Activated CD8-positive, alpha-beta T cell treated with anti-CD3 and anti-CD28 coated beads for 36 hours (primary cell): ENCODE results near the gene VIT. TPM values are rescaled to one million over a fixed set of nuclear protein-coding genes. Genes with fewer than 3 reads are reported as not detected.

Experiments
- ATAC-seq: fragments of 200-7000 bp; cut with Tn5 transposase; one replicate; pipeline ENCODE4 v1.10.0; 2021; ENCODE audit warnings: mild to moderate bottlenecking, moderate library complexity
- CTCF ChIA-PET: fragments of 350-600 bp; sonication (Branson Sonifier 250); formaldehyde crosslinking; loops from one replicate; lab custom pipeline; 2021; ENCODE audit warnings: antibody characterized with exemption; lab: Charles Lee
- POLR2A ChIA-PET: fragments of 350-600 bp; sonication (Branson Sonifier 250); formaldehyde crosslinking; loops from one replicate; lab custom pipeline; 2021; ENCODE audit warnings: antibody characterized with exemption; lab: Charles Lee
- DNase-seq: peaks from one replicate; pipeline ENCODE4 v3.0.0-alpha.2; 2020
- H3K27ac Mint-ChIP-seq: one replicate; pipeline ENCODE4 v1.8.0; 2021; ENCODE audit warnings: mild to moderate bottlenecking, mixed read lengths
- H3K27me3 Mint-ChIP-seq: one replicate; pipeline ENCODE4 v1.8.0; 2021; ENCODE audit warnings: mixed read lengths
- H3K36me3 Mint-ChIP-seq: one replicate; pipeline ENCODE4 v1.8.0; 2021; ENCODE audit warnings: low read depth, mixed read lengths
- H3K4me1 Mint-ChIP-seq: one replicate; pipeline ENCODE4 v1.8.0; 2021; ENCODE audit warnings: low read depth, mixed read lengths
- H3K4me3 Mint-ChIP-seq: one replicate; pipeline ENCODE4 v1.8.0; 2021; ENCODE audit warnings: mild to moderate bottlenecking, moderate library complexity, mixed read lengths
- H3K9me3 Mint-ChIP-seq: one replicate; pipeline ENCODE4 v1.8.0; 2021; ENCODE audit warnings: mixed read lengths
- CTCF ChIP-seq: fragments of 200-600 bp; IDR thresholded peaks from one replicate; pipeline ENCODE4 v1.8.0; 2022; ENCODE audit warnings: antibody characterized with exemption, mild to moderate bottlenecking
- intact Hi-C: fragments of 100-400 bp; cut with micrococcal nuclease; formaldehyde crosslinking; loops from one replicate; pipeline ENCODE4 v1.10.0; 2022
- total RNA-seq, 2 experiments: library from RNA; stranded (reverse); gene quantifications; one replicate each; pipeline ENCODE4 v1.2.3, GENCODE V29; 2021

VIT gene
- total RNA-seq, 2 experiments from 2014 or later = not detected

- Mint-ChIP-seq H3K36me3 (no peaks in the 10 kb centered on the region), H3K4me3 (no peak overlapping the region), H3K4me1 (no peaks in the 10 kb centered on the region), H3K27ac (no peak overlapping the region), H3K27me3 (no peaks in the 10 kb centered on the region), H3K9me3 (peaks cover 4% of the 10 kb centered on the region)
- no peak for ATAC-seq
- no peak for DNase-seq
- intact Hi-C loops = no loop called here
- ChIA-PET POLR2A (no interaction called here), CTCF (no interaction called here)
- no peak for TF ChIP-seq CTCF
Measured at GRCh38 chr2:36707050-36707449, 10.5 kb downstream of the VIT start.

DNA sequence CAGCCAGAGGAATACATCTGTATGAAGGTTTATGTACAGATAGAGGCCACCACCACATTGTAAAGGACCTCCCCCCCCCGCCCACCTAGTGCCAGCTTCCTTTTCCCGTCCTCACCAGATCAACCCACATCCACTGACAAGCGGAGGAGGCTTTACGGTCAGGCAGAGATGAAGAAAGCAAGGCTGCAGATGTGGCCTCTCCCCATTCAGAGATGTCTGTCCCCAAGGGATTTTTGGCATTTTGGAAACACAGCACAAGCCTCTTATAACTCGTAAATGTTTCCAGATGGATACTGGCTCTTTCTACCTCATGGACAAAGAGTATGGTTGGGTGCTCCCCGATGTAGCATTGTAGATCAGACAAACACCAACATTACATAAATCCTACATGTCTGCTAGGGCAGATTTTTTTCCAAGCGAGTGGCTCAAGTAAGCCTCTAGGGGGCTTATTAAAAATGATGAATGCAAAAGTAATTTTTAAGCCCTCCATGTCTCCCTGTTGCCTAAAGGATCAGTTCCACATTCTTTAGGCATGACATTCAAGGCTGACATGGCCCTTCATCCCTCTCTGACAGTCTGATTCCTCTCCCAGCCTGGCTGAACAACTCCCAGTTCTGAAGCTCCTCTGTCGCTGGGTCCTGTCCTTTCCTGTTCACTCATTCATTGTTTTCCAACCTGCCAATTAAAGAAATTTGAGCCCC, 11.7 kb downstream of the VIT start:
- H3K4me1 Mint-ChIP-seq = no peaks in the 10 kb centered on the region
- no peaks in the 10 kb centered on the region for H3K36me3 Mint-ChIP-seq
- POLR2A ChIA-PET = no interaction called here
- intact Hi-C loops = no loop called here
- H3K27ac Mint-ChIP-seq = no peak overlapping the region
- no peaks in the 10 kb centered on the region for H3K27me3 Mint-ChIP-seq
- H3K9me3 Mint-ChIP-seq = peaks cover 4% of the 10 kb centered on the region
- no peak for TF ChIP-seq CTCF
- no peak for DNase-seq
- no peak for ATAC-seq
- CTCF ChIA-PET = no interaction called here
- no peak overlapping the region for H3K4me3 Mint-ChIP-seq

DNA sequence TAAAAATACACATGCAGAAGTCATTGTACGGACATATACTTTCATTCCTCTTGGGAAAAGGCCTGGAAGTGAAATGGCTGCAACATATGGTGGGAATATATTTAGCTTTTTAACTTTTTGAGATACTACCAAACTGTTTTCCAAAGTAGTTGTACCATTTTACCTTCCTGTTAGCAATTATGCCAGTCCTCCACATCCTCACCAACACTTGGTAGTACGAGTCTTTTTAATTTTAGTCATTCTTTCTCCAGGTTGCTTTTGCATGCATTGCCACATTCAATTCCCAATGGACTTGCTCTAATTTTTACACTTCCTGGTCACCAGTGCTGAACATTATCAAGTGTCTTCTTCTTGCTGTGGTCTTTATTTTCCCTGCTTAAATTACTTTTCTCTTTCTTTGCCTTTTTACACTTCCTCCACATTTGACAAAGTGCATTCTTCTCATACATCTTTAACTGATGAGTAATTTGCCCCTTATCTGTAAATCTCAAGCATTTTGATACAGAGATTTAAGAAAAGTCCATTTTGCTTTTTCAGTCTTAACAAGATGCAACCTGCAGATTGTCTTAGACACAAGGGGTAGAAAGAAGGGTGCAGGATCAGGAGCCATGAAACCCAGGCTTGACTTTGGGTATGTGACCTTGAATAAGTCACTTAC, 14.5 kb downstream of the VIT start:
- ATAC-seq (no peak), DNase-seq (no peak)
- ChIA-PET CTCF (no interaction called here), POLR2A (no interaction called here)
- intact Hi-C loops = no loop called here
- Mint-ChIP-seq H3K4me3 (no peak overlapping the region), H3K27ac (no peak overlapping the region), H3K36me3 (no peaks in the 10 kb centered on the region), H3K27me3 (no peaks in the 10 kb centered on the region), H3K9me3 (peaks cover 4% of the 10 kb centered on the region), H3K4me1 (no peaks in the 10 kb centered on the region)
- no peak for TF ChIP-seq CTCF

DNA sequence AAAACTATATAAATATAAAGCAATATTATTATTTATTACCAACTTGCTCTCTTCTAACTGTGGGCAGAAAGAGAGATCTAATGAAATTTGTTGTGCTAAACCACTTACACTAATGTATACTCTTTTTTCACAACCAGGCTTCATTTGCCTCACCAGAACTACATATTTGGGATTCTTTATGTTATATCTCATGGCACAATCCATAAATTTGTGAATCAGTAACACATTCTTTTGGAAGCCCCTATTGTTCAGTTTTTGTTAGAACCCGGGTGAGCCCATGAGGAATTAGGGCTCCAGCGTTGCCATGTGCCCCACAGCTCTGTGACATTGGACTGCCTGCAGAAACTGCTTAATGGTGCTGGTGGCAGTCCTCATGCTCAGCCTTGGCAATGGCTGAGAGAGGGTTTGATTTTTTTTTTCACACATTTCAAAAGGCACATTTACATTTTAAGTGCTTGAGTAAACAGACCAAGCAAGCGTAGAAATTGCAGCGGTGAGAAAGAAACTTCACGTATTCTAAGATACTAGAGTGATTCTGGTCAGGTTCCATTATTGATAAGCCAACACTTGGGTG, 15.3 kb downstream of the VIT start:
- DNase-seq = no peak
- ChIA-PET CTCF (no interaction called here), POLR2A (no interaction called here)
- no peaks in the 10 kb centered on the region for H3K36me3 Mint-ChIP-seq
- H3K4me1 Mint-ChIP-seq = no peaks in the 10 kb centered on the region
- no peak for ATAC-seq
- TF ChIP-seq CTCF = no peak
- no peak overlapping the region for H3K4me3 Mint-ChIP-seq
- no peaks in the 10 kb centered on the region for H3K27me3 Mint-ChIP-seq
- peaks cover 4% of the 10 kb centered on the region for H3K9me3 Mint-ChIP-seq
- intact Hi-C loops = no loop called here
- H3K27ac Mint-ChIP-seq = no peak overlapping the region

DNA sequence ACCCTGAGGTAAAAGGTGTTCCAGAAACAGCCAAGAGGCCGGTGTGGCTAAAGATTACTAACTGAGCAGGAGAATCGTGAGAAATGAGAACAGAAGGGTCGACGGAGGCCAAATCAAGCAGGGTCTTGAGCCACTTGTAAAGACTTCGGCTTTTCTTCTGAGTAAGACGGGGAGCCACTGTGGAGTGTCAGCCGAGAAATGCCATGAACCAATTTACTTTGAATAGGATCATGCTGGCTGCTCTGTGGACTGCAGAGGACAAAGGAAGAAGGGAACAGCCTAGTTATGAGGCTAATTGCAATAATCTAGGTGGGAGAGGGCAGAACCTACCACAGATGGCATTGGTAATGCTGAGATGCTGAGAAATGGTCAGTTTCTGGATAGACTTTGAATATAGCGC, 16.8 kb downstream of the VIT start:
- CTCF ChIA-PET = no interaction called here
- Mint-ChIP-seq H3K36me3 (no peaks in the 10 kb centered on the region), H3K27ac (no peak overlapping the region), H3K4me1 (no peaks in the 10 kb centered on the region), H3K4me3 (no peak overlapping the region), H3K27me3 (no peaks in the 10 kb centered on the region), H3K9me3 (peaks cover 4% of the 10 kb centered on the region)
- intact Hi-C loops = no loop called here
- POLR2A ChIA-PET = no interaction called here
- DNase-seq = no peak
- no peak for ATAC-seq
- TF ChIP-seq CTCF = no peak
